ENCODE measurements around the gene TBL3.

TBL3 gene

DNA sequence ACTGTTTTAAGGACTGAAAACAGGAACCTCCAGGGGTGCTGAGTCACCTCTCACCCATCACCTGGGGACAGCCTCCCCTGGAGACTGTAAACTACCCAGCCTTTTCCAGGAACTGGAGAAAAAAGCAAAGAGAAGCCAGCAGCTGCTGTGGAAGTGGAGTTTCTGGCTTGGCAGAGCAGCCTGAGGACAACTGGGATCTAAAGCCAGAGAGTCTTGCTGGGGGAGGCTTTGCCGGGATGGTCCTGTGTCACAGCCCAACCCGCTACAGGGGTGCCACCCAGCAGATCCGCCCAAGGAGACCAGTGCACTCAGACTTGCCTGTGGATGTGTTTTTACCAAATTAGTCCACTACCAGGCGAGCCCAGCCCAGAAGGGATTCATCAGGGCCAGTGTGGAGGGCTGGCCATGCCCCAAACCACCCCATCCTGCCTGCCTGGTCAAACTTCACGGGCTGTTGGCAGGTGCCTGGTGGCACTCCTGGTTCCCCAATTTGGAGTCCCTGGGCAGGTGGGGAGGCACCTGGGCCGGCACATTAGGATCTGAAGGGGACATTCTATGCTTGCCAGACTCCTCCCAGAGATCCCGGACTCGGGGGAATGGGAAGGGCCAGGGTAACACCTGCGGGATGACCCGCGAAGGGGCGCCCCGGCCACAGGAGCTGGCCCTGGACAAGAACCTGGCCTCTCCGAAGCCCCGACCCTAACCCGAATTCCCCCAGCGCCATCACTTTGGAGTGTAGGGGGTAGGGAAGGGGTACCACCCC lies 29.6 kb upstream of the TBL3 start:
- Histone ChIP-seq H3K9ac (no peak overlapping the region; the same call in 1 of the 2 replicates), H2AFZ (ENCODE audit: low read depth) (peak overlapping the region; percentile 95), H4K20me1 (ENCODE audit: insufficient read depth) (no peaks in the 10 kb centered on the region), H3K4me1 (ENCODE audit: low read depth, poor library complexity, severe bottlenecking) (peaks cover 18% of the 10 kb centered on the region), H3K79me2 (ENCODE audit: insufficient read depth, low read depth) (no peaks in the 10 kb centered on the region), H3K27me3 (ENCODE audit: insufficient read depth, low read depth) (no peaks in the 10 kb centered on the region), H3K36me3 (ENCODE audit: insufficient read depth) (no peaks in the 10 kb centered on the region), H3K4me3 (IDR thresholded peaks at IDR 0.05; ENCODE audit: insufficient read depth, low read depth, low read length) (no peak overlapping the region), H3K27ac (no peak overlapping the region), H3K4me2 (peak overlapping the region; percentile 97)
- TF ChIP-seq, protein P1, sequence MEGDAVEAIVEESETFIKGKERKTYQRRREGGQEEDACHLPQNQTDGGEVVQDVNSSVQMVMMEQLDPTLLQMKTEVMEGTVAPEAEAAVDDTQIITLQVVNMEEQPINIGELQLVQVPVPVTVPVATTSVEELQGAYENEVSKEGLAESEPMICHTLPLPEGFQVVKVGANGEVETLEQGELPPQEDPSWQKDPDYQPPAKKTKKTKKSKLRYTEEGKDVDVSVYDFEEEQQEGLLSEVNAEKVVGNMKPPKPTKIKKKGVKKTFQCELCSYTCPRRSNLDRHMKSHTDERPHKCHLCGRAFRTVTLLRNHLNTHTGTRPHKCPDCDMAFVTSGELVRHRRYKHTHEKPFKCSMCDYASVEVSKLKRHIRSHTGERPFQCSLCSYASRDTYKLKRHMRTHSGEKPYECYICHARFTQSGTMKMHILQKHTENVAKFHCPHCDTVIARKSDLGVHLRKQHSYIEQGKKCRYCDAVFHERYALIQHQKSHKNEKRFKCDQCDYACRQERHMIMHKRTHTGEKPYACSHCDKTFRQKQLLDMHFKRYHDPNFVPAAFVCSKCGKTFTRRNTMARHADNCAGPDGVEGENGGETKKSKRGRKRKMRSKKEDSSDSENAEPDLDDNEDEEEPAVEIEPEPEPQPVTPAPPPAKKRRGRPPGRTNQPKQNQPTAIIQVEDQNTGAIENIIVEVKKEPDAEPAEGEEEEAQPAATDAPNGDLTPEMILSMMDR (conservative IDR thresholded peaks at IDR 0.05; ENCODE audit: low read depth, low read length) = no peak

DNA sequence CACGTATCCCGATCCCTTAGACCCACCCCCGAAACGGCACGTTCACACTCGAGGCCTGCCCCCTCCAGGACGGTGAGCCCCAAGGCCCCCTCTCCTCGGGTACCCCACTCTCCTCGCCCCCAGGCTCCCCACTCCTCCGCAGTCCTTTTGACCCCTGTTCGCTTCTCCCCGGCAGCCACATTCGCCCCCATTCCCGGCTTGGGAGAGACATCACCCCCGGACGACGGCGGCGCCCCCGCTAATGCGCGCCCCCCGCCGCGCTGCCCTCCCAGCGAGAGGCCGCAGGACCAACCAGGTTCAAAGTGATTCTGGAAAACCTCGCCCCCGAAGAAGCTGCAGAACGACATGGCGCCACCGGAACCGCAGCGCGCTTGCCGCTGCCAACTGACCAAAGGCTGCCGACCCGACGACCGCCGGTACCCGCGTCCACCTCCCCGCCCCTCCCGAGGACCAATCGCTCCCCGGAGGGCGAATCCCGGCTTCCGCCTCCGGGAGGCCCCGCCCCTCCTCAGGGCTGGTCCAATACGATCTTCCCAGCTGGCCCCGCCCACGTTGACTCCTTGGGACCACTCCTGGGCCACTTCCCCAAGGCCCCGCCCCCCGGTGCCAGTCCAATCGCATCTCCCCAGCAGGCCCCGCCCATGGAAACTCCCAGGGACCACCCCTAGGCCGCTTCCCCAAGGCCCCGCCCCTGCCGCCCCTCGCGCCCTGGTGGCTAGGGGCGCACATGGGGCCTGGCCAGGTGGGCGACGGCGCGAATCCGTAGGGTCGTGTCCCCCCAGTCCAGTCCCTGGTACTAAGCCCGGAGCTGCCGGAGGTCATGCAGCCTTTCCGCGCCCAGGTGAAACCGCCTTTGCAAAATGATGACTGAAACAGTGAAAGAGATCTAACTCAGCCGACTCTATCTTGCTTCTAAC lies 28.8 kb upstream of the TBL3 start, which contains the start of gene MSRB1:
Gene MSRB1 (minus strand): TSS at position 390 of the 917 bp plus-strand sequence. CDS start 43 bp downstream, at position 347.
- Histone ChIP-seq H3K27ac (no peak within 1 kb of the TSS), H3K79me2 (ENCODE audit: insufficient read depth, low read depth) (no peaks in the 10 kb centered on the region), H2AFZ (ENCODE audit: low read depth) (peak within 1 kb of the TSS; percentile 95), H3K4me1 (ENCODE audit: low read depth, poor library complexity, severe bottlenecking) (peaks cover 18% of the 10 kb centered on the region), H3K27me3 (ENCODE audit: insufficient read depth, low read depth) (no peaks in the 10 kb centered on the region), H3K4me2 (peak within 1 kb of the TSS; percentile 97), H4K20me1 (ENCODE audit: insufficient read depth) (no peaks in the 10 kb centered on the region), H3K9ac (peak within 1 kb of the TSS; percentile 25; the same call in 1 of the 2 replicates), H3K36me3 (ENCODE audit: insufficient read depth) (no peaks in the 10 kb centered on the region), H3K4me3 (IDR thresholded peaks at IDR 0.05; ENCODE audit: insufficient read depth, low read depth, low read length) (no peak within 1 kb of the TSS)
- TF ChIP-seq, protein P1 (conservative IDR thresholded peaks at IDR 0.05; ENCODE audit: low read depth, low read length) = no peak

DNA sequence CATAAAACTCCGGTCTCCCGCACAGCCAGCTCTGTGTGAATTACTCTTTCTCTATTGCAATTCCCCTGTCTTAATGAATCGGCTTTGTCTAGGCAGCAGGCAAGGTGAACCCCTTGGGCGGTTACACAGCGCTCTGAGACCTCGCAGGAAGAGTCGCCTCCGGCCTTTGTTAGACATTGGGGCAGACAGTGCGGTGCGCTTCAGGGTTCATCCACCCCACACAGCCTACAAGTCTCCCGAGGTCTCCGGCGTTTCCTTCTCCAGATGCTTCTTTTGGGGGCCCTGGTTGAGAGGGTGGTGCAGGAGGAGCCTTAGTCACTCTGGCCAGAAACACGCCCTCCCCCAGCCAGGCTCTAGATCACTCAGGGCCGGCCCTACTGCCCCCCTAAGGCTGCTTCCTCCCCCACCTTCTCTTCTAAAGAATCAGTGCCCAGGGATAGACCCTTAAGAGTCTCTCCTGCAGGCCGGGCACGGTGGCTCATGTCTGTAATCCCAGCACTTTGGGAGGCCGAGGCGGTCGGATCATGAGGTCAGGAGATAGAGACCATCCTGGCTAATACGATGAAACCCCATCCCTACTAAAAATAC lies 27.1 kb upstream of the TBL3 start:
- TF ChIP-seq, protein P1 (conservative IDR thresholded peaks at IDR 0.05; ENCODE audit: low read depth, low read length) = no peak
- H3K4me3 ChIP-seq (IDR thresholded peaks at IDR 0.05; ENCODE audit: insufficient read depth, low read depth, low read length) = no peak overlapping the region
- peaks cover 18% of the 10 kb centered on the region for H3K4me1 ChIP-seq (ENCODE audit: low read depth, poor library complexity, severe bottlenecking)
- H3K4me2 ChIP-seq = no peak overlapping the region
- no peaks in the 10 kb centered on the region for H4K20me1 ChIP-seq (ENCODE audit: insufficient read depth)
- H3K9ac ChIP-seq = no peak overlapping the region
- H3K27me3 ChIP-seq (ENCODE audit: insufficient read depth, low read depth) = no peaks in the 10 kb centered on the region
- H3K79me2 ChIP-seq (ENCODE audit: insufficient read depth, low read depth) = no peaks in the 10 kb centered on the region
- no peaks in the 10 kb centered on the region for H3K36me3 ChIP-seq (ENCODE audit: insufficient read depth)
- no peak overlapping the region for H3K27ac ChIP-seq
- no peak overlapping the region for H2AFZ ChIP-seq (ENCODE audit: low read depth)

DNA sequence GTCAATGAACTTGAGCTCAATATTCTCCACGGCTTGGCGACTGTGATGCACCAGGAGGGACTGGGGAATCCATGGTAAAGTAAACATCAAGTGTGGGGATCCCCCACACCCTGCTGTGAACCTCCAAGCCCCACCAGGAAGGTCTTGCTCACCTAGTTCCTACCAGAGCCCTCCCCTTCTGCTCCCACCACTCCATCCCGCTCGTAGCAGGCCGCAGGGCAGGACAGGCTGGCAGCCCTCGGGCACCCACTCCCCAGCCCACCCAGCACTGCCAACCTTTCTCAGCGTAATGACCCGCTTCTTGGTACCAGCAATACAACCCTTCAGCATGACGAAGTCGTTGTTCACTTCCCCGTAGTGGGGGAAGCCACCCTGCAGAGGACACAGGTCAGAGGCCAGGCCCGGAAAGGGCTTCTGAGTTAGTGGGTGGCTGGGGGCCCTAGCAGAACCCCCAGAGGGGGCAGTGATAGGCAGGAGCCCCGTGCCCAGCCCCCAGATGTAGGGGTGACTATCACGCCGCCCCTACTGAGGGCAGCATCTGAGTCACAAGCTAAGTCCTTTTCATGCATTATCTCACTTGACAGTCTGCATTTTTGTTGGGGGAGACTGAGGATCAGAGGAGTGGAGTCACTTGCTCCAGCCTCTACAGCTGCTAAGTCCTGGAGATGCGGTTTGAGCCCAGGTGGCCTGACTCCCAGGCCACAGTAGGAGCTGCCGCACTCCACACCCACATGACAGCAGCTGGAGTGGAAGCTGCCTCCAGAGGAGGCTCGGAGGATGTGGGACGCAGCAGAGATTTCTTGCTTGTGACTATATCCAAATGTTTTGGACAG lies 26.1 kb upstream of the TBL3 start:
- no peak overlapping the region for H3K4me3 ChIP-seq (IDR thresholded peaks at IDR 0.05; ENCODE audit: insufficient read depth, low read depth, low read length)
- no peak overlapping the region for H2AFZ ChIP-seq (ENCODE audit: low read depth)
- no peaks in the 10 kb centered on the region for H4K20me1 ChIP-seq (ENCODE audit: insufficient read depth)
- H3K9ac ChIP-seq = no peak overlapping the region
- H3K27ac ChIP-seq = no peak overlapping the region
- H3K27me3 ChIP-seq (ENCODE audit: insufficient read depth, low read depth) = no peaks in the 10 kb centered on the region; the same call in 1 of the 2 replicates
- TF ChIP-seq, protein P1 (conservative IDR thresholded peaks at IDR 0.05; ENCODE audit: low read depth, low read length) = no peak
- H3K4me2 ChIP-seq = no peak overlapping the region
- H3K4me1 ChIP-seq (ENCODE audit: low read depth, poor library complexity, severe bottlenecking) = peaks cover 18% of the 10 kb centered on the region
- no peaks in the 10 kb centered on the region for H3K79me2 ChIP-seq (ENCODE audit: insufficient read depth, low read depth)
- no peaks in the 10 kb centered on the region for H3K36me3 ChIP-seq (ENCODE audit: insufficient read depth)

All from KMS-11 (cell line).